ENCODE results near the gene MYBPH.
A peak's percentile ranks its signal among the peaks of the same experiment; 100 is the strongest.

The MYBPH gene

DNA sequence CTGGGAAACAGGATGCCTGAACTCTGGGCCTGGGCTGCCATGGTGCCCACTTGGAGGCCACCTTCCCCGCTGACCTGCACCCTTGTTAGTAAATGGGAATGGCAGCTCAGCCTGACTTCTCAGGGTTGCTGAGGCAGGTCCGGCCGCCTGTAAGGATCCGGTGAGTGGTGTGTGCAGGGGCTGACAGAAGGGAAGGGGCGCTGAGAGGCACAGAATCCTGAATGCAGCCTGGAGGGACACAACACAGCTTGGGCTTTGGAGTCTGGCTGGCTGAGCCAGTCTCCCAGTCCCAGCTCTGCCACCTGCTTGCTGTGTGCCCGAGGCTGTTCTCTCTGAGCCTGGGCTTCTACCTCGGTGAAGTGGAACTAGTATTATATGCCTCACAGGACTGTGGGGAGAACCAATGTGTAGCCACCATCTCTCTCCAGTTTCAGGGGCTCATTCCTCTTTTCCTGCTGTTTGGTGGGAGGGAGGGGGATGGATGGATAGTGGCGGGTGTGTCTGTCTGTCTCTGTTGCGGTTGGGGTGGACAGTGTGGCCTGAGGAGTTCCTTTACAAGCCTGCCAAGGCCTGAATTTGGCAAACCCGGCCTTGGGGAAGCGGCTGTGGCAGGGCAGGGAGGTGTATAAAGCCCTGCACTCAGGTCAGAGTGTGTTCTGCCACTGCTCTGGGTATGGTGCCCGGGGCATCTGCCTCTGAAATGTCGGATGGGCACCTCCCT, 30.1 kb downstream of the MYBPH start:
- H3K4me3 ChIP-seq (replicated peaks; ENCODE audit: low read depth, low read length): no peak overlapping the region
- TF ChIP-seq, protein P1, sequence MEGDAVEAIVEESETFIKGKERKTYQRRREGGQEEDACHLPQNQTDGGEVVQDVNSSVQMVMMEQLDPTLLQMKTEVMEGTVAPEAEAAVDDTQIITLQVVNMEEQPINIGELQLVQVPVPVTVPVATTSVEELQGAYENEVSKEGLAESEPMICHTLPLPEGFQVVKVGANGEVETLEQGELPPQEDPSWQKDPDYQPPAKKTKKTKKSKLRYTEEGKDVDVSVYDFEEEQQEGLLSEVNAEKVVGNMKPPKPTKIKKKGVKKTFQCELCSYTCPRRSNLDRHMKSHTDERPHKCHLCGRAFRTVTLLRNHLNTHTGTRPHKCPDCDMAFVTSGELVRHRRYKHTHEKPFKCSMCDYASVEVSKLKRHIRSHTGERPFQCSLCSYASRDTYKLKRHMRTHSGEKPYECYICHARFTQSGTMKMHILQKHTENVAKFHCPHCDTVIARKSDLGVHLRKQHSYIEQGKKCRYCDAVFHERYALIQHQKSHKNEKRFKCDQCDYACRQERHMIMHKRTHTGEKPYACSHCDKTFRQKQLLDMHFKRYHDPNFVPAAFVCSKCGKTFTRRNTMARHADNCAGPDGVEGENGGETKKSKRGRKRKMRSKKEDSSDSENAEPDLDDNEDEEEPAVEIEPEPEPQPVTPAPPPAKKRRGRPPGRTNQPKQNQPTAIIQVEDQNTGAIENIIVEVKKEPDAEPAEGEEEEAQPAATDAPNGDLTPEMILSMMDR (IDR thresholded peaks at IDR 0.05; ENCODE audit: low read length, missing control alignments): no peak
- no peak for DNase-seq (ENCODE audit: low read depth)

DNA sequence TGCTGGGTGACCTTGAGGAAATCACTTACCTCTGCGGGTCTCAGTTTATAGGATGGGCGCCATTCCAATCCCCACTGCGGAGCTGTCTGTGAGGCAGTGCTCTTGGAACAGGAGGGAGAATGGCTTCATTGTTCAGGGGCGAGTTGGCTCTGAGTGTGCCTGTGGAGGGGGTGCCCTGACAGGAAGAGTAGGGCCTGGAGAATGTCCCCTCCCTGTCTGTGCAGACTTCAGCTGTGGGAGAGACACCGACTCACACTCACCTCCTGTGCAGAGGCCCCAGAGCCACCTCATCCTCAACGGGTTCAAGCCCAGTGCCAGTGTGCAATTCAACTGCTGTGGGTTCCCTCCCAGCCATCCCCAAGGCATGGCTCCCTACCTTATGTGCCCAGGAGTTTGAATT, 31.0 kb downstream of the MYBPH start:
- DNase-seq (ENCODE audit: low read depth): peak; percentile 56
- H3K4me3 ChIP-seq (replicated peaks; ENCODE audit: low read depth, low read length): no peak overlapping the region
- TF ChIP-seq, protein P1 (IDR thresholded peaks at IDR 0.05; ENCODE audit: low read length, missing control alignments): no peak

DNA sequence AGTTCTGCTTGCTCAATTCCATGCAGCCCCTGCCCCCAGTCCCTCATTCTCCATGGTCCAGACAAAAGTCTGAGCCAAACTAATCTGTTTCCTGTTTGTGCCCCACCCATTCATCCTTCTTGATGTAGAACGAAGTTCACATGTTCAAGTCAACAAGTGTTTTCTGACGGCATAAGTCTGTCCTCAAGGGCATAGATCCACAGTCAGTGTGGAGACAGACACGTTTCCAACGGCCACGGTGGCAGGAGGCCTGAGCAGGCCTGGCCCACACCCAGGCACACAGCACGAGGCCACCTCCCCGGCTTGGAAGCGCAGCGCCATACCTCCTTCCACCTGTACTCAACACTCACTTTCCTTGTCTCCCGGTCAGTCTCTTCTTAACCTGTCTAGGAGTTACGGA, 32.0 kb downstream of the MYBPH start:
- no peak for DNase-seq (ENCODE audit: low read depth)
- TF ChIP-seq, protein P1 (IDR thresholded peaks at IDR 0.05; ENCODE audit: low read length, missing control alignments): no peak
- no peak overlapping the region for H3K4me3 ChIP-seq (replicated peaks; ENCODE audit: low read depth, low read length)

DNA sequence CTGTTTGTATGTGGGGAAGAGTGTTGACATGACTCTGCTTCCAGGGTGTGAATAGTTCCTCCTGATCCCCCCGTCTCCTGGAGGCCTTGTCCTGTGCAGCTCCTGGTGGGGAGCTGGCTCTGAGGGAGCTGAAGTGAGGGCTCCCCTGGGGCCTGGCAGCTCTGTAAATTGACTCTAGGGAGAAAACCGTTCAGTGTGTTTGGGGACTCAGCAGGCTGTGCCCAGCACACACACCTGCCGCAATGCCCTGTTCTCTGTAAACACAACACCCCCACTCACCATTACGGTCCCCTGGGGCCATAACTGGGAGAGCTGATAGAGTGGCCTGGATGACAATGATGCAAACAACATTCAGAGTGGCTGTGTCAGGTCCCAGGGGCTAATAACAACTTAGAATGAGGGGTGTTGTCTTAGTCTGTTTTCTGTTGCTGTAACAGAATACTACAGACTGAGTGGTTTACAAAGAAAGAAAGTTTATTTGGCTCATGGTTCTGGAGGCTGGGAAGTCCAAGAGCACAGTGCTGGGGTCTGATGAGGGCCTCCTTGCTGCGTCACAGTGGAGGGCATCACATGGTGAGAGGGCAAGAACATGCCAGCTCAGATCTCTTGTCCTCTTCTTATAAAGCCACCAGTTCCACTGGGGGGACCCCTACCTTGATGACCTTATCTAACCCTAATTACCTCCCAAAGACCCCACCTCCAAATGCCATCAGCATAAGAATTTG, 32.8 kb downstream of the MYBPH start:
- TF ChIP-seq, protein P1 (IDR thresholded peaks at IDR 0.05; ENCODE audit: low read length, missing control alignments): no peak
- DNase-seq (ENCODE audit: low read depth): no peak
- no peak overlapping the region for H3K4me3 ChIP-seq (replicated peaks; ENCODE audit: low read depth, low read length)

DNA sequence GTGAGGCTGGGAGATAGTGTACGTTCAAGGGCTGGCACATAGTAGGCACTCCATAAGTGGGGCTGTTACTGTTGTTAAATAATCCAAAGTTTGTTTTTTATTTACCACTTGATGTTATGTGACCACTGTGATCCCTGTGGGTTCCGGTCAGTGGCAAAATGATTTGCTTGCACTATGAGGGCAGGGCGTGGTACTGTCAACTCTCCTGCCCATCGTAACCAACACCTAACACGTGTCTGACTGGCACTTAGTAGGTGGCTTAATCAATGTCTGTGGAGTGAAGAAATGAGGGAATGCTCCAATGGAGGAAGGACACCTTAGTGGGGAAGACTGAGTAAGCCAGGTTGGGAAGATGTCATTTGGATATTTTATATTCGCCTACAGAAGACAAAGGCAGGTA, 33.5 kb downstream of the MYBPH start:
- DNase-seq (ENCODE audit: low read depth): no peak
- TF ChIP-seq, protein P1 (IDR thresholded peaks at IDR 0.05; ENCODE audit: low read length, missing control alignments): no peak
- no peak overlapping the region for H3K4me3 ChIP-seq (replicated peaks; ENCODE audit: low read depth, low read length)

DNA sequence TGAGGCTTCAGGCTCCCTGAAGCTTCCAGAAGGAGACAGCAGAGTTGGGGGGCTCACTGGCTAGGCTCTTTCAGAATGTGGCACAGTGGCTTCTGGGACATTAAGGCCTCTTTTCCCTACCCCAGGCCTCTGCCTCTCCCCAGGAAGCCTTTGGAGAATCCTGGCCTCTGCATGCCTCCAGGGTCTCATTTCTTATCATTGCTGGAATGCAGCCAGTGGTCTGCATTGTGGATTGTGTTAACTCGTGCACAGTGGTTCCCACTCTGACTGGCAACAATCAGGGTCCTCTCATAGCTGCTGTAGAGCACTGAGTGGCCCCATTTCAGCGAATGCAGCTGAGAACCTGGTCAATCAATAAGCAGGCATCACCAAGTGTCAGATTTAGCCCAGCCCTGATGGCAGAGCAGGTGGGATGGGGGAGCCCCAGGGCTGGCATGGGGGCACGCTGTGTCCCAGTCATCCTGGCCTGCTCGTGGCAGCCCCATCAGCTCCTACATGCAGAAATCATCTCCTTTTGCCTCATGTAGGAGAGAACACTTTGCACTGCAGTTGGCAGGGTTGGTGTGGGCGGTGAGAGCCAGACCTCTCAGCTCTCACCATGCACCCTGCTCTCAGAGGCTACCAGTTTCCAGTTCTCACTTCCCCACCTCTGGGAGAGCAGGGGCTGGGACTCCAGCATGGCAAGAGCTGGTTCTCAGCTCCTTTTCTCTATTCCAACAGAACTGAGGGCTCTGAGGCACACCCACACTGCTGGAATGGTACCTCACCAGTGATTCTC, 34.7 kb downstream of the MYBPH start:
- TF ChIP-seq, protein P1 (IDR thresholded peaks at IDR 0.05; ENCODE audit: low read length, missing control alignments): no peak
- H3K4me3 ChIP-seq (replicated peaks; ENCODE audit: low read depth, low read length): no peak overlapping the region
- DNase-seq (ENCODE audit: low read depth): no peak
